Muscle of arm (tissue), 12 donors: ENCODE measurements around the gene WWP2. TPM values are rescaled to one million over a fixed set of nuclear protein-coding genes. Genes with fewer than 3 reads are reported as not detected.

ENCODE experiments used
- polyA plus RNA-seq, 12 donors: library from polyadenylated mRNA; unstranded; fragments of 120-200 nt; gene quantifications; one replicate each; pipeline ENCODE4 v1.2.1, GENCODE V29; 2013; ENCODE audit not compliant: insufficient read length in 12 of 12

The WWP2 gene
- polyA plus RNA-seq, 12 donors: 15.0 to 24.2 (median 15.9) TPM; not detected in 1

Other genes starting within 250 kb of the WWP2 start
- gene NFAT5, start 196.4 kb upstream of the WWP2 start, polyA plus RNA-seq: 10 to 100 TPM in 11 of 12 donors, not detected in 1; 13.4 to 36.2 (median 17.9) TPM
- 1 to 10 TPM in 11 of 12 donors, not detected in 1; 4.5 to 9.7 (median 6.7) TPM for gene NQO1, start 35.8 kb upstream of the WWP2 start, polyA plus RNA-seq
- gene NOB1, start 7.4 kb upstream of the WWP2 start, polyA plus RNA-seq: 10 to 100 TPM in 11 of 12 donors, not detected in 1; 36.5 to 78.6 (median 45.1) TPM
- under 1 TPM in 9 of 12 donors, not detected in 3; 0.16 to 0.90 (median 0.56) TPM for gene CLEC18A, start 189.0 kb downstream of the WWP2 start, polyA plus RNA-seq